Sigmoid colon (tissue), 4 donors: ENCODE measurements around the gene DEF6.

Source experiments
- EP300 ChIP-seq, 4 donors: sonication (generic); formaldehyde crosslinking; IDR thresholded peaks; one replicate each; pipeline ENCODE4 v1.6.1; 2017; ENCODE audit warnings: antibody characterized with exemption in 4 of 4
- POLR2A ChIP-seq, 2 donors: fragments of 450-650 bp; IDR thresholded peaks; one replicate each; pipeline ENCODE4 v1.6.1; 2016; ENCODE audit warnings: antibody characterized with exemption in 2 of 2, mild to moderate bottlenecking in 2 of 2, moderate library complexity in 2 of 2

DNA sequence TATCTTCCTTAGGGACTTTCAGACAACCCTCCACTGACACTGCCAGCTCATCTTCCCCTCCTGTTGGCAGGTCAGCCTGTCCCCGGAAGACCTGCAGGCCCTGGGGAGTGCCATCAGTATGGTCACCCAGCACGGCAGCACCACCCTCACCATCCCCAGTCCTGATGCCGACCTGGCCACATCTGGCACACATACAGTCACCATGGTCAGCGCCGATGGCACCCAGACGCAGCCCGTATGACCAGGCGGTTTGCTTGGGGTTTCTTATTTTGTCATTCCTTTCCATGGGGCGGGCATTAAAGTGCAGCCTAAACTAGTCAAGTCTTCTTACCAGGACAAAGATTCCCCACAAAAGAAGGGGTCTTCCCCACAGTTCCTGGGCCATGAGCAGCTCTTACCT, 3.9 kb upstream of the DEF6 start:
- TF ChIP-seq POLR2A (IDR thresholded peaks at IDR 0.05) (no peak), EP300 (IDR thresholded peaks at IDR 0.05) (no peak)
